GM19452 (cell line): Measurements from ENCODE around the gene LHX3.
"Not testable (repeated sequence)": the region's sequence is repeated elsewhere in the genome, so short reads cannot be mapped to it uniquely, and the experiment has no call there.

Experiments used
- ATAC-seq: cut with Tn5 transposase; IDR thresholded peaks from one replicate; pipeline ENCODE4 v1.9.1; 2021; ENCODE audit not compliant: unreplicated experiment

Gene LHX3

GRCh38 chr9:136242248-136242647 lies 37.3 kb upstream of the LHX3 start:
- ATAC-seq: no peak

- ATAC-seq: no peak
Observed at GRCh38 chr9:136241542-136241941, 36.6 kb upstream of the LHX3 start.

- ATAC-seq: no peak
Observed at GRCh38 chr9:136240941-136241340, 36.0 kb upstream of the LHX3 start.

GRCh38 chr9:136239983-136240330 lies 35.0 kb upstream of the LHX3 start:
- no peak for ATAC-seq

- no peak for ATAC-seq
Observed at GRCh38 chr9:136239135-136239982, 34.4 kb upstream of the LHX3 start.

- no peak for ATAC-seq
Observed at GRCh38 chr9:136238342-136238732, 33.4 kb upstream of the LHX3 start.

- ATAC-seq: no peak
Observed at GRCh38 chr9:136237486-136238341, 32.8 kb upstream of the LHX3 start.

- not testable (repeated sequence) for ATAC-seq
Observed at GRCh38 chr9:136236471-136237410, 31.8 kb upstream of the LHX3 start.

GRCh38 chr9:136235709-136236455 lies 31.0 kb upstream of the LHX3 start:
- no peak for ATAC-seq

- ATAC-seq: no peak
Observed at GRCh38 chr9:136235171-136235570, 30.2 kb upstream of the LHX3 start.

- no peak for ATAC-seq
Observed at GRCh38 chr9:136234597-136234996, 29.7 kb upstream of the LHX3 start.

GRCh38 chr9:136233868-136234267 lies 28.9 kb upstream of the LHX3 start:
- ATAC-seq: no peak

GRCh38 chr9:136233411-136233810 lies 28.5 kb upstream of the LHX3 start:
- ATAC-seq: no peak

- no peak for ATAC-seq
Observed at GRCh38 chr9:136232969-136233368, 28.0 kb upstream of the LHX3 start.

GRCh38 chr9:136231478-136232297 lies 26.8 kb upstream of the LHX3 start:
- no peak for ATAC-seq

- no peak for ATAC-seq
Observed at GRCh38 chr9:136230773-136231172, 25.8 kb upstream of the LHX3 start.

GRCh38 chr9:136230365-136230764 lies 25.4 kb upstream of the LHX3 start:
- no peak for ATAC-seq

- ATAC-seq: no peak
Observed at GRCh38 chr9:136229096-136230065, 24.5 kb upstream of the LHX3 start.
